HG02623 (cell line): ENCODE measurements around the gene KCNJ1.

Experiments
- ATAC-seq: cut with Tn5 transposase; IDR thresholded peaks from one replicate; pipeline ENCODE4 v1.9.1; 2021; ENCODE audit warnings: moderate library complexity; ENCODE audit not compliant: unreplicated experiment

Gene KCNJ1

DNA sequence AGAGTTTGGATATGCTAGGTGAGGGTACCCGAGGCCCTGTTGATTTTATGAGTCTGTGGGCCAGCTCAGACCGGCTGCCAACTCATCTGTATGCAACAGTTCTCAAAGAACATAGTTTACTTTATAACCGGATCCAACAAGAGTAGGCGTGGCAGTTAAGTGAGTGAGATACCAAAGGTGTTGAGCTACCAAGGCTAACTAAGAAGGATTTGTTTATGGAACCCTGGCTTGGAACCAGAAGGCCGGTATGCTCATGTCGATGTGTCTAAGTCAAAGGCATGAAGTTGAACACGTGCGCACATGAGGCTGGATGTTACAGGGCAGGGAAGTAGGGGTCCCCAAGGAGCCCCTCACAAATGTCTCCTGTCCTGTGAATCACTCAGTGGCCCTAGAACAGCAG, at the start of gene KCNJ1:
Gene KCNJ1, minus strand, starts transcription at position 20 of the 400 bp plus-strand sequence. CDS start 27,053 bp downstream, outside the sequence.
- no peak for ATAC-seq

DNA sequence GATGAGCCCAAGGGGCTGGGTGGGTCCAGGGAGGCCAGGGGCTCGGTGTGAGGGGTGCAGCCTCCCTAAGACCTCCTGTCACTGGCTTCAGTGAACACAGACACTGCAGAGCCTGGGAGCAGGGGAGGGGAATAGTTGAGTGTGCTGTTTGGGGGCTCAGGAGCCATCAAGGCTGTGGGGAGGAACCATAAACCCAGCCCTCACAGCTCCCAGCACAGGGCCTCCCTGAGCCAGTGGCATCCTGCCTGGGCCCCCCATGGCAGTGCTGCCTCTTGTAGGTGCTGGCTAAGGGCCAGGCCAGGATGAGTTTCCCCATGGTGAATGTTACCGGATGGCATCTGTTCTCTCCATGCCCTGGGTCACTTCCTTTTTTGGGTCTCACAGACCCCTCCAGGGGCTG, 49.6 kb upstream of the KCNJ1 start:
- no peak for ATAC-seq

DNA sequence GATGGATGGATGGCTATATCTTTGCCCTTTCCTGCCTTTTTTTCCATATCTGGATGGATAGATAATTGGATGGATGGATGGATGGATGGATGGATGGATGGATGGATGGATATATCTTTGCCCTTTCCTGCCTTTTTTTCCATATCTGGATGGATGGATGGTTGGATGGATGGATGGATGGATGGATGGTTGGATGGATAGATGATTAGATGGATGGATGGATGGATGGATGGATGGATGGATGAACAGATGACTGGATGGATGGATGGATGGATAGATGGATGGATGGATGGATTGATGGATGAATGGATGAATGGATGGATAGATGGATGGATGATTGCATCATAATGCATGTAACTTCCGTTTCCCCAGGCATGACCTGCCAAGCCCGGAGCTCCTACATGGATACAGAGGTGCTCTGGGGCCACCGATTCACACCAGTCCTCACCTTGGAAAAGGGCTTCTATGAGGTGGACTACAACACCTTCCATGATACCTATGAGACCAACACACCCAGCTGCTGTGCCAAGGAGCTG, 49.0 kb upstream of the KCNJ1 start:
- ATAC-seq: no peak

DNA sequence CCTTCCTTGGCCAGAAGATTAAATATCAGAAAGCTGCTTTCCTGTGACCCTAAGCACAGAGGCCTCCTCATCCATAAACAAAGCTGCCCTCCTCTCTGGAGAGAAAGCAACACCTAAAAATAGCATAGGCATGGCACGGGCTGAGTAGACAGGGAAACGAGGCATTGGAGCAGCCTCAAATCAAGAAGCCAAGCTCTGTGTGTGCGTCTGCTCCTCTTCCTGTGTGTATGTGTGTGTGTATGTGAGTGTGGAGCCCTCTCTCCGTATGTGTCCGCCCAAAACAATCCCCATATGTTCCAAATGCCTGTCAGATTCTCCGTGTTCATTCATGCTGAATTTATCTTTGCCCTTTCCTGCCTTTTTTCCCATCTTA, 48.0 kb upstream of the KCNJ1 start:
- ATAC-seq: no peak

DNA sequence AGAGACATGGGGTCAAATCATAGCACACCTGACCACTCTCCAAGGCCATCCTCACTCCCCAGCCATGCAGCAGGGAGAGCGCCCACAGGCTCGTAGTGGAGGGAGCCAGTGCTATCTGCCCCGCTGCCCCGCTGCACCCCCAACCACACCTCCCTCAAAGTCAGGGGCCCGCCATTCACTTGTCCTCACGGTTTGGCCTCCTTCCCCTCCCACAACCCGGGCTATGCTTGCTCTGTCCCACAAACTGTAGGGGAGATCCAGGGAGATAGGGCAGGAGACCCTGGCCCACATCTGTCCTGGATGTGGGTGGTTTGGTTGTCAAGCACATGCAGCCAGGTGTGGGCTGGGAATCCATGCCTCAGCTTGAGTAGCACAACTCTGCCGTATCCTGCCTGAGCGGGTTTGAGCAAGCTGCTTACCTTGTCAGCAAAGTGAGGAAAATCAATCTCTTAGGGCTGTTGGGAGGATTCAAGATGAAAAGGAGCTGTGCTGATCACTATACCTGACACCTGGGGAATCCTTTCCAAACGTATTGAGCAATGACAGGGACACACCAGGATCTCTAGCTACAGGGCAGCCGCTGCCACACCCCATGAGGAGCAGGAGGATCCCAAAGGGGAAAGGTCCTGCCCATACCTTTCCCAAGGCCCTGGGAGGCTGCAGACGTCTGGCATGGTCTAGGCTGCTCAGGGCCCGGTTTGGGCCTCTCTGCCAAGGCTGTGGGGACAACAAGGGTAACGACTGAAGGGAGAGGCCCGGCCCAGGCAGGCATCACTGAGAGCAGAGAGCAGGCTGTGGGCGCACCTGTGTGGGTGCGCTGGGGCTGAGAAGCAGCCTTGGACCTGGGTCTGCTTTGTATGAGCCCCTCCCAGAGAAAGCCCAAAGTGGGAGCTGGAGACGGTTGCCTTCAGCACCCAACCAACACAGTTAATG, 47.4 kb upstream of the KCNJ1 start:
- no peak for ATAC-seq

DNA sequence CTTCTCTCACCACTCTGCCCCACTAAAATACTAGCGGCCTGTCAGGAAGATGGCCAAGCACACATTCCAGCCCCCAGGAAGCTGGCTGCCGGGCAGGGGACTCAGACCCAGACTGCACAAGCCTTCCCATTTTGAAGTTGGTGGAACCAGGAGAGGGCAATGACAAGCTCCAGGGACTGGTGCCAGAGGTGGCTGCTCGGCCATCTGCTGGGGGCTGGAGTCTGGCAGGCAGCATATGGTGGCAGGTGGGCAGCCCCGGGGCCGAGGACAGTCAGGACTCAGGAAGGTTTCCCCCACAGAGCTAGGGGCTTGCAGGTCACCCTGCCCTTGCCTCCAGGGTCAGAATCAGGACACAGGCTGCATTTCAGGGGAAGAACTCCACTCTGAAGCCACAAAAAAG, 46.7 kb upstream of the KCNJ1 start:
- no peak for ATAC-seq

DNA sequence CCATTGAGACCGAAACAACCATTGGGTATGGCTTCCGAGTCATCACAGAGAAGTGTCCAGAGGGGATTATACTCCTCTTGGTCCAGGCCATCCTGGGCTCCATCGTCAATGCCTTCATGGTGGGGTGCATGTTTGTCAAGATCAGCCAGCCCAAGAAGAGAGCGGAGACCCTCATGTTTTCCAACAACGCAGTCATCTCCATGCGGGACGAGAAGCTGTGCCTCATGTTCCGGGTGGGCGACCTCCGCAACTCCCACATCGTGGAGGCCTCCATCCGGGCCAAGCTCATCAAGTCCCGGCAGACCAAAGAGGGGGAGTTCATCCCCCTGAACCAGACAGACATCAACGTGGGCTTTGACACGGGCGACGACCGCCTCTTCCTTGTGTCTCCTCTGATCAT, 44.6 kb upstream of the KCNJ1 start:
- no peak for ATAC-seq

DNA sequence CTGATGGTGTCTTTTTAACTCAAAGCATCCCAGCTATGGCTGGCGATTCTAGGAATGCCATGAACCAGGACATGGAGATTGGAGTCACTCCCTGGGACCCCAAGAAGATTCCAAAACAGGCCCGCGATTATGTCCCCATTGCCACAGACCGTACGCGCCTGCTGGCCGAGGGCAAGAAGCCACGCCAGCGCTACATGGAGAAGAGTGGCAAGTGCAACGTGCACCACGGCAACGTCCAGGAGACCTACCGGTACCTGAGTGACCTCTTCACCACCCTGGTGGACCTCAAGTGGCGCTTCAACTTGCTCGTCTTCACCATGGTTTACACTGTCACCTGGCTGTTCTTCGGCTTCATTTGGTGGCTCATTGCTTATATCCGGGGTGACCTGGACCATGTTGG, 44.1 kb upstream of the KCNJ1 start:
- ATAC-seq: no peak

DNA sequence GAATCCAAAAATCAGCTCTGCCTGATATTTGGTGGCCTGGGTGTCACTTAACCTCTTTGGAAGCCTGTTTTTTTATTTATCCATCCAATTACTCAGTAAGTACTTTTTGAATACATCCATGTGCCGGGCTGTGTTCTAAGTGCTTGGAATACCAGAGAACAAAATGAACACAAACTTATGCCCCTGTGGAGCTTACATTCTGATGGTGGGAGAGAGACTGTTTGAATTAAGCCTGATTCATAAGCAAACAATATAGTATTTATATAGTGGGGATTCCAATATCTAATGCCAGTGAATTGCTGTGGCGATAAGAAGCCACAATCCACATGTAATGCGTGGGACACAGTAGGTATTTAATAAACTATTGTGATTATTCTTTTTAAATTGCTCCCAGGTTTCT, 43.5 kb upstream of the KCNJ1 start:
- no peak for ATAC-seq

DNA sequence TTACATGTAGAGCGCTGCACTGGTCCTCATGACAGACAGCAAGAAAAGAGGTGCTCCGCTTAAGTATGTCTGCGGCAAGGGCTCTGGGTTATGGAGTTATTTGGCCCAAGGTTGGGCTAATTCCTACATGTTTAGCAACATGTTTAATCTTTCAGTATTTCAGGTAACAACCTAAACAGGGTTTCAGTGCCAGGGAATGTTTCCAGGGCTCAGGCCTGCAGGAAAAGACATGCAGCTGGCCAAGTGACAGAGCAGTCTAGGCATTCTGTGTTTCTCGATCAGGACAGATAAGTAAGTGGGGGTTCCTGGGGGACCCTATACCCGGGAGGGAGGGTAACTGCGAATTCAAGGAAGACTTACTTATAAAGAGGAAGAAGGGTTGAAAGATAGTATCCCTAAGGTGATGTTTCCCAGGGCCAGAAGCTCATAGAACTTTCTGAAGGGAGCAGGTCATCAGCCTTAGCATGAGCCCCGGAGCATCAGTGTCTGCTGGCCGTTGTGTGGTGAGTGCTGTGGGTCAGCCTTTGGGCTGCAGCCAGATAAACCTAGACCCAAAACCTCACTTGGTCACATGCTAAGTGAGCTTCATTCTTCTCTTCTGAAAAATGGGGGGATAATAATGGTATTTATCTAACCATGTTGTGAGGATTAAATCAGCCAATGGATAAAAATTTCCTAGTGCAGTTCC, 42.5 kb upstream of the KCNJ1 start:
- no peak for ATAC-seq

DNA sequence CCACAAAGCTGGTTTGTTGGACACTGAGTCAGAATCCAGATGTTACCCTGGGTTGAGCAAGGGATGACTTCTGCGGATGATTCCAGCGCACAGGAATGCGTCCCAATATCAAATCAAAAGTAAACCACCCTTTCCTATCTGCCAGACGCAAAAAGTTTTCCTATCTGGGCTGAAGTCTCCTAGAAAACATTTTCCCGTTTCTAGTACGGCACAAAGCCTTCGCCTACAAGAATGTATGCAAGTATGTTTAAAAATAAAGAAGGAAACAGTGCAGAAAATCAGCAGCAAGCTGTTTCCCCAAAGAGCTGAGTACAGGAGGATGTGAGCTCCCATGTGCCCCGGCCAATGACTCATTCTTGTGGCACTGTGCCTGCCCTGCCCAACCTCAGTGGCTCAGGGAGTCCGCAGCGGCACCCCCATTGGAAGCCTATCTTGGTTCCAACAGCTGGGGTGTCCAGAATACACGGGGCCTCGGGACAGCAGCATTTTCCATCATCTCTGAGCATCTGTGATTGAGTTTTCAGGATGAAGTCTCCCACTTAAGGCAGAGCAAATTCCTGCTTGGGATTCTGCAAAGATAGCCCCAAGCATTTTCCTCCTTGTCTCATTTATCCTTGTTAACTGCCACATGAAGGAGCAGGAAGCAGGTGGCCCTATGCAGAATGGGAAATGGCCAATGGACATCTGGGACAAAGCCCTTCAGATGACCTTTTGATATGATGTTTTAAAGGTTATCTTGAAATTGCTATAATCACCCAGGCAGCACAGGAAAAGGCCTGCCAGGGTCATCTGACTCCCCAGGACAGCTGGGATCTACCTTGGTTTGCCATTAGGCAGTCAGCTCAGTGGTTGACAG, 41.5 kb upstream of the KCNJ1 start:
- no peak for ATAC-seq

DNA sequence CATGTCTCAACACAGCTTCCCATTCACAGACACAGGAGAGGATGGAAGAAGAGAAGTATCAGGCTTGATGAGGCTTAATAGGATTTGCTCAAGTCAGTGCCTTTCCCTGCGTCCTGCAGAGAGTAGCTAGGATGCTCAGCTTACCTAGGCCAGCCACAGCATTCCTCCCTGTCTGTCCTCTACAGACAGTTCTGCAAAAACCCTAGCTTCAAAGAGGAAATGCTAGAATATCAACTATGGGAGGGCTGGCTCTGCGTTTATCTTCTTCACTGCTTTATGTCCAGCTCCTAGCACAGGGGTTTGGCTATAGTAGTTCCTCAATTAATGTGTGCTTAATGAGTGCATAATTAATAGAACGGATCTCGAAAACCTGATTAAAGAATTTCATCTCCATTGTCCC, 40.5 kb upstream of the KCNJ1 start:
- ATAC-seq: no peak

DNA sequence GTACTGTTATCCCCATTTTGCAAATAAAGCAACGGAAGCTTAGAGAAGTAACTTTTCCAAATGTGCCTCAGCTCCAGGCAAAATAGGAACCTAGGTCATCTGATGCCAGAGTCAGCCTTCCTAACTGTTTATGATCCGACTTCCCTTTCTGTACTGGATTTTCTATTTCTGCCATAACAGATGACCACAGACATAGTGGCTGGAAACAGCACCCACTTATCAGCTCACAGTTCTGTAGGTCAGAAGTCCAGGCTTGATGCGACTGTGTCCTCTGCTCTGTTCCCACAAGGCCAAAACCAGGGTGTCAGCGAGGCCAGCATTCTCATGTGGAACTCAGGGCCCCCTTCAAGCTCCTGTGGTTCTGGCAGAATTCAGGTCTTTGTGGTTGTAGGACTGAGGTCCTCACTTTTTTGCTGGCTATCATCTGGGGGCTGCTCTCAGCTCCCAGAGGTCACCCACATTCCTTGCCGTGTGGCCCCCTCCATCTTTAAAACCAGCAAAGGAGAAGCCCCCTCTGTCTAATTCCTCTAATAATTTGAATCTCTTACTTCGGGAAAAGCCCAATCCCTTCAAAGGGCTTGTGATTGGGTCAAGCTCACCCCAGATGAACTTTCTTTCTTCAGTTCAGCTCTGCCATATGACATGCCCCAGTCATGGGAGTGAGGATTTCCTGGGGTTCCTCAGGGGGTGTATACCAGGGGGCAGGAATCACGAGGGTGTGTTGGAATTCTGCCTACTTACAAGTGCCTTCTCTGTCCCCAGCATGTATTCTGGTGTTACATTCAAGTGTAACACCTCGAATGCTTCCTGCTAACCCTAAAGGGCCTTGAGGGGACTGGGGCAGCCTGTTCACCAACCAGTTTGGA, 39.3 kb upstream of the KCNJ1 start:
- no peak for ATAC-seq

DNA sequence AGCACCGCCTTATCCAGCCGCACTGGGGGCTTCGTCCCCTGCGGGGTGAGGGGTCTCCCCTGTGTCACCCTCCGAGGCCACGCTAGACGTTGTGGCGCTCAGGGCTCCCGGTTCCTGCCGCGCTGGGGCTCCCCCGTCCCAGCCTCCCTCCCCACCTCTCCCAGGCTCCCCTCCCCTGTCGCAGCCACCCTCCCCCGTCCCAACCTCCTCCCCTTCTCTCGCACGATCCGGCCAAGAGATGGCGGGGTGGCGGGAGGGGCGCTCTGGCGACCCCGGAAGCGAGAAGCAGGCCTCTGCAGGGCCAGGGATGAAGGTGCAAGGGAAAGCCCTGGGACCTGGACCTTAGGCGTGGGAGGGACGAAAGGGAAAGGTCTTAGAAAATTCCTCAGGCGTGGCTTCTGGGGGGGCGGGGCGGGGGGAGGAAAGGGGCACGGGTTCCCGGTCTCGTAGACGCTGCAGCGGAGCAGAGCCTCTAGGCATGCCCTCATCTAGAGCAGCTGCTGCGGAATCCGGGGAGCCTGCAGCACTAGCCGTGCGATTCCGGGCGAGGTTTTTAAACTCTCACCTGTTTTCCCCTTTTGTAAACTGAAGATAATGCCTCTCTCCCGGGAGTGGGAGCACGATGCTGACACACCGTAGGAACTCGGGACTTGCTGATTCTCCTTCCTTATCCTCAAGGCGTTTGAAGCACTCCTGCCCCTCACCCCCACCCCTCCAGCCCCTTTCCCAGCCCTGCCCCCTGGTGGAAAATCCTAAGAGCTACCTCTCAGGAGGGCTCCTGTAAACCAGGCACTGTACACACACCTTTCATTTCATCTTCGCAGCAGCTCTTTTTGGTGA, 38.5 kb upstream of the KCNJ1 start:
- ATAC-seq: no peak

DNA sequence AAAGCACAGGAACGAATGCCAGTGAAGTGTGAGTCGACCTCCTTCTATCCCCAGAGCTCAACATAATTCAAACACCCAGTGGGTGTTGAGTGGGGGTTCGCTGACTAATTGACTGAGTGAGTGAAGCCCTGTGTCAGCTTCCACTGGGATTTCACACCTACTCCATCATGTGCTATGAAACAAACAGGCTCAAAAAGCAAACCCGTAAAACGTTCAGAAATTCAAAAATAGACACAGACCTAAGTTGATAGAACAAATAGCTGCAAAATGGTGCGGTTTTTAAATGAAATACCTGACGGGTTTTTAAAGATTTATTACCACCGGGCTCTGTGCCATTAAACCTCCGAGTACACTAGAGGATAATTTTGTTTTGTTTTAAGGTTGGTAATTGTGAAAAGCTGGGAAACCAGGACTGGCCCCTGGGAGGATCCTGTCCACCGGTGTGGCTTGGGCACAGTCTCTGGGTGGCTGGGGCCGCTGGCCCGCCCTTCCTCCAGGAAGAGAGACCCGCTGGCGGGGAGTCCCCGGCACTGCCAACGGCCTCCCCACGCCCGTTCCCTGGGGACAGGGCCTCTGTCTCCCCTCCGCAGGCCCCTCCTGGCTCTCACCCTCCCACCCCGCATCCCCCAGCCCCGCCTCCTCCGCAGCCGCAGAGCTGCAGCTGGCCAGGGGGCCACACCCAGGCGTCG, 37.7 kb upstream of the KCNJ1 start:
- no peak for ATAC-seq

DNA sequence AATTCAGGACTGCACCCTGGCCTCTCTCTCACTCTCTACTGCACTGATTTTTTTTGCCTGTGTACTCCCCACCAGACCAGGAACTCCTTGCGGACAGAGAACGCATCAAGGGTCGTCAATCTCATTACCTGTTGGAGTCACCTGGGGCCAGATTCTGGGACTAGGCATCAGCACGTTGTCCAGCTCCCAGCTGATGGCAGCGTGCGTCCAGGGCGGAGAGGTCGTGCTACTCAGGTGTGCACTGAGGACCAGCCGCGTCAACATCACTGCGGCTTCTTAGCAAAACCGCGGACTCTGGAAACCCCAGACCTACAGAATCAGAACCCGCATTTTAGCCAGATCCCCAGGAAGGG, 37.2 kb upstream of the KCNJ1 start:
- ATAC-seq: no peak

DNA sequence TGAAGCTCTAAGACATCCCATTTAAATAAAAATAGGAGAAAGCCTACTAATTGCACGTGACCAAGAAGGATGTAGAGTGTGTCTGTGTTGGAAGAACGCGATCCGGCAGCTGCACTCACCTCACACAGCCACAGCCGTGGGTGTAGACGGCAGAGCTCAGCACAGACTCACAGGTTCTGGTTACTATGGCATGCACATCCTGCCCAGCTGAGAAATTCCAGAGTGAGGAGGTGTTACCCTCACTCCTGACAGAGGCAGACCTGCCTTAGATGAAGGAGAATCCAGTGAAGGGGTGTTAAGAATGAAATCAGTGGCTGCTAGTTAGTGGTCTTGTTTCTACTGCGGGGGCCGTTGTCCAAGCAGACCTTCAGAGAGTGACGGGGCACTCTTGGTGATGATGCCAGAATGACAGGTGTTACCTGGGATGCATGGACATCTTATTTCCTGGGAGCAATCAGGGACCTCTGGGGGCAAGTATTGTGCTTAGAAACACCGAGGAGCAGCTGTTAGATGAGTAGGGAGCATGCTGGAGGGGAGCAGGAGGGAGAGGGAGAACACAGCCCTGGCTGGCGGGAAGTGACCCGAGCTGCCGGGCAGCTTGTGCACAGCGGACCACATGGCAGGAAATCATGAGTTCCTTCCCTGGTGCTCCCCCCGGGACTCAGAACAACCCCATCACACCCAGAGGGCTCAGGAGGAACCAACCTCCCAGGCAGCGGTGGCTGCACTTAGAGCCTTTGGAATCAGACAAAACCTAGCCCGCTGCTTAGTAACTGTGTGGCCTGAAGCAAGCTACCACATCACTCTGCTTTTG, 36.4 kb upstream of the KCNJ1 start:
- no peak for ATAC-seq

DNA sequence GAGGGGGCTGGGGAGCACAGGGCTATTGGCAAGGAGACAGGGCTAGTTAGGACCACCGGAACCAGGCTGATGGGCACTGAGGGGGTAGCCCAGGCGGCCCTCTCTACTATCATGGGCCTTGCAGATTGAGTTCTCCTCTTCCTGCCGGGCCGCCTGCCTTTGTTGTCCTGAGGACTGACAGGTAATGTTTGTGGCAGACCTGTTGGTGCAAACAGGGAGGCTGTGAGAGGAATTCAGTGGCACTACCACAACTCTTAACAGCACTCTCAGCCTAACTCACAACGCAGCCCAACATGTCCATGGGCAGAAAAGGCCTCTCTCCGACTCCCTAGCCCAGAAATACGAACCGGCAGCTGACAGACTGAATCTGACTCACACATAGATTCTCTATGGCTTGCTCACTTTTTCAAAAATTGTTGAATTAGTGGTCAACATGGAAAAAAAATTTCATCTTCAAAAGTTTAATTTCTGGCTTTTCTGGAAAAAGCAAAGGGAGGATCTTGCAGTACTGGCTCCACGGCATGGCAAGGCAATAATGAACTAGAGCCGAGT, 35.5 kb upstream of the KCNJ1 start:
- no peak for ATAC-seq
